ENCODE measurements around the gene TRABD2A. TPM values are rescaled to one million over a fixed set of nuclear protein-coding genes. Genes with fewer than 3 reads are reported as not detected.
A peak's percentile ranks its signal among the peaks of the same experiment; 100 is the strongest.

TRABD2A gene
- total and polyA plus RNA-seq, 2 of the 13 experiments (the other 11 are each of a cell fraction or from before 2014, with no cell fraction given), result 0.15 TPM; not detected in 1

DNA sequence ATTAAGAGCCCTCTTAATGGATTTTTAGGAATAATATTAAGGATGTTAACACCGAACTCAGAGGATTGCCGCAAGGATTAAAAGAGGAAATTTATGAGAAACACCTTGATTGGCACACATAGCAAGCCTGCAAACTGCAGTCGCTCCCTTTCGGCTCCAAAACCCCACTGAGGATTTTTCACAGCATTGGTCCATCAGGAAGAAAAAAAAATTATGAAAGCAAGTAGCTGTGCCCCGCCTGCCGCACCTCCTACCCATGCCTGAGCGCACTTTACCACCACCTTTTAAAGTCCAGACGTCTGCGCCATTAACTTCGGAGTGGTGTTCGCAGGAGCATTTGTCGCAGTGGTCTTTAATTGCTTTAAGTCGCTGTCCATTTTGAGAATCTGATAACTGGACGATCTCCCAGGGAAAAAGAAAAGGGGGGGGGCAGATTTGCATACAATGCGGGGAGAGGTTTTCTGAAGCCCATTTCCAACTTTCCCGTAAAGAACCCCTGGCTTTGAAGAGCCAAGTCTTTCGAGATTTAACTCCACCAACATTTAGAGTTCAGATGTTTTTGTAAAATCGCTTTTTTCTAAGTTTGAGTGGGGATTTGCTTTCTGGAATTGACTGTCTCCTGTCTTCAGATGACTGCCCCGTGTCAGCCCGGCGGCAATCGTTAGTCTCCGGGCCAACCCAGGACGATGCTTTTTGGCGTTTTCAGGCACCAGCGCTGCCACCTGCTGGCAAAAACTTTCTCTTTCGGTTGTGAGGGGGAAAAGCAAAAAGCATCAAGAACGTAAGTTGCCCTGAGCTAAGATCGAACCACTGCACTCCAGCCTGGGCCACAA lies 913 bp upstream of the TRABD2A start (continued):
- TF ChIP-seq HNF4G (IDR thresholded peaks at IDR 0.05; ENCODE audit: borderline replicate concordance, low read depth, low read length), result no peak
- no peak for TF ChIP-seq HNF4G (CRISPR knock-in tag; IDR thresholded peaks at IDR 0.05; ENCODE audit: borderline replicate concordance, low read depth)
- TF ChIP-seq RELA (CRISPR knock-in tag; IDR thresholded peaks at IDR 0.05), result no peak
- TF ChIP-seq, protein P1, sequence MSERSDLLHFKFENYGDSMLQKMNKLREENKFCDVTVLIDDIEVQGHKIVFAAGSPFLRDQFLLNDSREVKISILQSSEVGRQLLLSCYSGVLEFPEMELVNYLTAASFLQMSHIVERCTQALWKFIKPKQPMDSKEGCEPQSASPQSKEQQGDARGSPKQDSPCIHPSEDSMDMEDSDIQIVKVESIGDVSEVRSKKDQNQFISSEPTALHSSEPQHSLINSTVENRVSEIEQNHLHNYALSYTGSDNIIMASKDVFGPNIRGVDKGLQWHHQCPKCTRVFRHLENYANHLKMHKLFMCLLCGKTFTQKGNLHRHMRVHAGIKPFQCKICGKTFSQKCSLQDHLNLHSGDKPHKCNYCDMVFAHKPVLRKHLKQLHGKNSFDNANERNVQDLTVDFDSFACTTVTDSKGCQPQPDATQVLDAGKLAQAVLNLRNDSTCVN (CRISPR knock-in tag; IDR thresholded peaks at IDR 0.05; ENCODE audit: borderline replicate concordance), result no peak
- TF ChIP-seq ZNF251 (CRISPR knock-in tag; IDR thresholded peaks at IDR 0.05), result no peak
- TF ChIP-seq ZNF782 (CRISPR knock-in tag; IDR thresholded peaks at IDR 0.05; ENCODE audit: borderline replicate concordance), result no peak
- no peak for TF ChIP-seq ZNF841 (CRISPR knock-in tag; IDR thresholded peaks at IDR 0.05; ENCODE audit: borderline replicate concordance)
- TF ChIP-seq, protein P2, sequence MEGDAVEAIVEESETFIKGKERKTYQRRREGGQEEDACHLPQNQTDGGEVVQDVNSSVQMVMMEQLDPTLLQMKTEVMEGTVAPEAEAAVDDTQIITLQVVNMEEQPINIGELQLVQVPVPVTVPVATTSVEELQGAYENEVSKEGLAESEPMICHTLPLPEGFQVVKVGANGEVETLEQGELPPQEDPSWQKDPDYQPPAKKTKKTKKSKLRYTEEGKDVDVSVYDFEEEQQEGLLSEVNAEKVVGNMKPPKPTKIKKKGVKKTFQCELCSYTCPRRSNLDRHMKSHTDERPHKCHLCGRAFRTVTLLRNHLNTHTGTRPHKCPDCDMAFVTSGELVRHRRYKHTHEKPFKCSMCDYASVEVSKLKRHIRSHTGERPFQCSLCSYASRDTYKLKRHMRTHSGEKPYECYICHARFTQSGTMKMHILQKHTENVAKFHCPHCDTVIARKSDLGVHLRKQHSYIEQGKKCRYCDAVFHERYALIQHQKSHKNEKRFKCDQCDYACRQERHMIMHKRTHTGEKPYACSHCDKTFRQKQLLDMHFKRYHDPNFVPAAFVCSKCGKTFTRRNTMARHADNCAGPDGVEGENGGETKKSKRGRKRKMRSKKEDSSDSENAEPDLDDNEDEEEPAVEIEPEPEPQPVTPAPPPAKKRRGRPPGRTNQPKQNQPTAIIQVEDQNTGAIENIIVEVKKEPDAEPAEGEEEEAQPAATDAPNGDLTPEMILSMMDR (CRISPR knock-in tag; IDR thresholded peaks at IDR 0.05), result peak; percentile 89
- no peak for TF ChIP-seq RFXANK (CRISPR knock-in tag; IDR thresholded peaks at IDR 0.05)
- TF ChIP-seq, protein P3, sequence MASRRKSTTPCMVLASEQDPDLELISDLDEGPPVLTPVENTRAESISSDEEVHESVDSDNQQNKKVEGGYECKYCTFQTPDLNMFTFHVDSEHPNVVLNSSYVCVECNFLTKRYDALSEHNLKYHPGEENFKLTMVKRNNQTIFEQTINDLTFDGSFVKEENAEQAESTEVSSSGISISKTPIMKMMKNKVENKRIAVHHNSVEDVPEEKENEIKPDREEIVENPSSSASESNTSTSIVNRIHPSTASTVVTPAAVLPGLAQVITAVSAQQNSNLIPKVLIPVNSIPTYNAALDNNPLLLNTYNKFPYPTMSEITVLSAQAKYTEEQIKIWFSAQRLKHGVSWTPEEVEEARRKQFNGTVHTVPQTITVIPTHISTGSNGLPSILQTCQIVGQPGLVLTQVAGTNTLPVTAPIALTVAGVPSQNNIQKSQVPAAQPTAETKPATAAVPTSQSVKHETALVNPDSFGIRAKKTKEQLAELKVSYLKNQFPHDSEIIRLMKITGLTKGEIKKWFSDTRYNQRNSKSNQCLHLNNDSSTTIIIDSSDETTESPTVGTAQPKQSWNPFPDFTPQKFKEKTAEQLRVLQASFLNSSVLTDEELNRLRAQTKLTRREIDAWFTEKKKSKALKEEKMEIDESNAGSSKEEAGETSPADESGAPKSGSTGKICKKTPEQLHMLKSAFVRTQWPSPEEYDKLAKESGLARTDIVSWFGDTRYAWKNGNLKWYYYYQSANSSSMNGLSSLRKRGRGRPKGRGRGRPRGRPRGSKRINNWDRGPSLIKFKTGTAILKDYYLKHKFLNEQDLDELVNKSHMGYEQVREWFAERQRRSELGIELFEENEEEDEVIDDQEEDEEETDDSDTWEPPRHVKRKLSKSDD (CRISPR knock-in tag; IDR thresholded peaks at IDR 0.05; ENCODE audit: low read depth), result no peak
- no peak for TF ChIP-seq GTF3A (CRISPR knock-in tag; conservative IDR thresholded peaks at IDR 0.05)
- TF ChIP-seq, protein P4, sequence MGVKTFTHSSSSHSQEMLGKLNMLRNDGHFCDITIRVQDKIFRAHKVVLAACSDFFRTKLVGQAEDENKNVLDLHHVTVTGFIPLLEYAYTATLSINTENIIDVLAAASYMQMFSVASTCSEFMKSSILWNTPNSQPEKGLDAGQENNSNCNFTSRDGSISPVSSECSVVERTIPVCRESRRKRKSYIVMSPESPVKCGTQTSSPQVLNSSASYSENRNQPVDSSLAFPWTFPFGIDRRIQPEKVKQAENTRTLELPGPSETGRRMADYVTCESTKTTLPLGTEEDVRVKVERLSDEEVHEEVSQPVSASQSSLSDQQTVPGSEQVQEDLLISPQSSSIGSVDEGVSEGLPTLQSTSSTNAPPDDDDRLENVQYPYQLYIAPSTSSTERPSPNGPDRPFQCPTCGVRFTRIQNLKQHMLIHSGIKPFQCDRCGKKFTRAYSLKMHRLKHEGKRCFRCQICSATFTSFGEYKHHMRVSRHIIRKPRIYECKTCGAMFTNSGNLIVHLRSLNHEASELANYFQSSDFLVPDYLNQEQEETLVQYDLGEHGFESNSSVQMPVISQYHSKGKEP (CRISPR knock-in tag; IDR thresholded peaks at IDR 0.05), result no peak
